AG04450 (cell line): Measurements from ENCODE around the gene SCN9A. TPM values are rescaled to one million over a fixed set of nuclear protein-coding genes. Genes with fewer than 3 reads are reported as not detected.

ENCODE experiments used
- CTCF ChIA-PET: fragments of 300-600, 350-600 bp; formaldehyde crosslinking; extraction: SDS; loops from one replicate; lab custom pipeline; 2022; ENCODE audit warnings: antibody characterized with exemption, inconsistent platforms; lab: Charles Lee
- POLR2A ChIA-PET: fragments of 350-600 bp; formaldehyde crosslinking; extraction: SDS; loops from one replicate; lab custom pipeline; 2021; ENCODE audit warnings: antibody characterized with exemption, inconsistent platforms; lab: Yijun Ruan, JAX
- DNase-seq: peaks from one replicate; pipeline ENCODE4 v3.0.0-alpha.2; 2011; ENCODE audit warnings: low read depth, low spot score
- H3K27ac ChIP-seq: one replicate; pipeline ENCODE4 v1.5.1; 2012; ENCODE audit warnings: low read depth, low read length, control low read depth
- H3K27me3 ChIP-seq: one replicate; pipeline ENCODE4 v1.6.0; 2012; ENCODE audit warnings: low read length; ENCODE audit not compliant: control insufficient read depth, insufficient read depth
- H3K4me3 ChIP-seq: 2 replicates; pipeline ENCODE4 v1.5.1; 2011; ENCODE audit warnings: mild to moderate bottlenecking, low read depth, low read length, control low read depth
- H3K9me3 ChIP-seq: 2 replicates; pipeline ENCODE4 v1.5.1; 2012; ENCODE audit warnings: low read length; ENCODE audit not compliant: control insufficient read depth, insufficient read depth
- polyA plus RNA-seq: library from polyadenylated mRNA; depleted of rRNA; stranded (reverse); fragments of >200 nt; gene quantifications from 2 replicates; pipeline ENCODE4 v1.2.3, GENCODE V29; 2011
- TF ChIP-seq, protein P1 (sequence below): IDR thresholded peaks from 2 replicates; pipeline ENCODE4 v1.5.1; 2011; ENCODE audit warnings: low read depth, low read length, control low read depth, inconsistent platforms

The SCN9A gene
- polyA plus RNA-seq, 1 experiment, result 56.8 TPM

DNA sequence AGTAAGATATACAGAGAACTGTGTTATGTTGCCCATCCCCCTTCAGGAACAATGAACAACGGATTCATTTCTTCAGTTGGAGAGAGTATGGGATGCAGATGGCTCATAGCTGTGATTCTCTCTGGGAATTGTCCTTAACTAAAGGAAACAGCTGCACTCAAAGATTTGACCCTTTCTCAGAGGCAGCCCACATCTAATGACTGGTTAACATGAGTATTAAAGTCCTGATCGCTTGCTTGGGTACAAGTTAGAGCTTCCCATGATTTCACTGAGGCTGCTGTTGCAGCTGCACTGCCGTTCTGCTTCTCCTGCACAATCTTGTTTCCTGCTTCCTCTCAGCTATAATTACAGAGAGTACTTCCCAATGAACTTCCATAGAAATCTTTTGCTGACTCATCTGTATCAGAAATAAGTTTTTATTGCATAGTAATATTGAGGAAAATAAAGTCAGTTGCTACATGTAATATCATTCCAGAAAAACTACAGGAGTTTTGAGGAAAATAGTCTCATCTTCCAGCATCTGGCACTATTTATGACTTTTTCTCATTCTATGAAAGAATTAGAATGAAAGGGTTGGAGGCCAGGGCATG lies 12.8 kb upstream of the SCN9A start:
- no peak for DNase-seq
- TF ChIP-seq, protein P1, sequence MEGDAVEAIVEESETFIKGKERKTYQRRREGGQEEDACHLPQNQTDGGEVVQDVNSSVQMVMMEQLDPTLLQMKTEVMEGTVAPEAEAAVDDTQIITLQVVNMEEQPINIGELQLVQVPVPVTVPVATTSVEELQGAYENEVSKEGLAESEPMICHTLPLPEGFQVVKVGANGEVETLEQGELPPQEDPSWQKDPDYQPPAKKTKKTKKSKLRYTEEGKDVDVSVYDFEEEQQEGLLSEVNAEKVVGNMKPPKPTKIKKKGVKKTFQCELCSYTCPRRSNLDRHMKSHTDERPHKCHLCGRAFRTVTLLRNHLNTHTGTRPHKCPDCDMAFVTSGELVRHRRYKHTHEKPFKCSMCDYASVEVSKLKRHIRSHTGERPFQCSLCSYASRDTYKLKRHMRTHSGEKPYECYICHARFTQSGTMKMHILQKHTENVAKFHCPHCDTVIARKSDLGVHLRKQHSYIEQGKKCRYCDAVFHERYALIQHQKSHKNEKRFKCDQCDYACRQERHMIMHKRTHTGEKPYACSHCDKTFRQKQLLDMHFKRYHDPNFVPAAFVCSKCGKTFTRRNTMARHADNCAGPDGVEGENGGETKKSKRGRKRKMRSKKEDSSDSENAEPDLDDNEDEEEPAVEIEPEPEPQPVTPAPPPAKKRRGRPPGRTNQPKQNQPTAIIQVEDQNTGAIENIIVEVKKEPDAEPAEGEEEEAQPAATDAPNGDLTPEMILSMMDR, result no peak
- H3K27me3 ChIP-seq, result no peaks in the 10 kb centered on the region
- H3K9me3 ChIP-seq, result no peaks in the 10 kb centered on the region
- POLR2A ChIA-PET, result no interaction called here
- CTCF ChIA-PET, result no interaction called here
- no peak overlapping the region for H3K4me3 ChIP-seq
- no peak overlapping the region for H3K27ac ChIP-seq

- POLR2A ChIA-PET, result no interaction called here
- no peaks in the 10 kb centered on the region for H3K27me3 ChIP-seq
- TF ChIP-seq, protein P1, result no peak
- CTCF ChIA-PET, result interaction anchor here (0.6 to 3.5 kb wide), 27 partner anchors 9 to 815 kb away, joined by 3 to 40 read pairs (median 4); partner anchors contain the start of gene SCN9A
- DNase-seq, result no peak
- no peaks in the 10 kb centered on the region for H3K9me3 ChIP-seq
- H3K4me3 ChIP-seq, result no peak overlapping the region
- H3K27ac ChIP-seq, result no peak overlapping the region
Measured at GRCh38 chr2:166385313-166385712, 9.6 kb upstream of the SCN9A start.

GRCh38 chr2:166384774-166385173 lies 9.0 kb upstream of the SCN9A start:
- ChIA-PET CTCF (interaction anchor here (0.7 to 3.5 kb wide), 23 partner anchors 9 to 327 kb away, joined by 3 to 40 read pairs (median 4); partner anchors contain the start of gene SCN9A), POLR2A (no interaction called here)
- Histone ChIP-seq H3K27me3 (no peaks in the 10 kb centered on the region), H3K9me3 (no peaks in the 10 kb centered on the region), H3K27ac (no peak overlapping the region), H3K4me3 (no peak overlapping the region)
- DNase-seq, result no peak
- TF ChIP-seq, protein P1, result peak; percentile 50

- no peak overlapping the region for H3K27ac ChIP-seq
- POLR2A ChIA-PET, result no interaction called here
- TF ChIP-seq, protein P1, result no peak
- H3K4me3 ChIP-seq, result no peak overlapping the region
- CTCF ChIA-PET, result interaction anchor here (1.9 to 2.3 kb wide), 3 partner anchors 22 to 204 kb away, joined by 7 to 9 read pairs (median 7); no protein-coding TSS in a partner anchor
- H3K27me3 ChIP-seq, result no peaks in the 10 kb centered on the region
- no peaks in the 10 kb centered on the region for H3K9me3 ChIP-seq
- DNase-seq, result no peak
Measured at GRCh38 chr2:166382448-166382847, 6.7 kb upstream of the SCN9A start.

- Histone ChIP-seq H3K4me3 (no peak overlapping the region), H3K27ac (no peak overlapping the region), H3K9me3 (no peaks in the 10 kb centered on the region; the same call in 1 of the 2 replicates), H3K27me3 (no peaks in the 10 kb centered on the region)
- CTCF ChIA-PET, result interaction anchor here (0.8 to 2.3 kb wide), 2 partner anchors 15 to 20 kb away, joined by 3 to 9 read pairs; no protein-coding TSS in a partner anchor
- POLR2A ChIA-PET, result no interaction called here
- no peak for DNase-seq
- TF ChIP-seq, protein P1, result no peak
Measured at GRCh38 chr2:166380615-166381014, 4.9 kb upstream of the SCN9A start.
